Kidney epithelial cell (primary cell): ENCODE data around the gene CHRM2. TPM values are rescaled to one million over a fixed set of nuclear protein-coding genes. Genes with fewer than 3 reads are reported as not detected.

Source experiments
- DNase-seq: peaks from one replicate; pipeline ENCODE4 v3.0.0-alpha.2; 2010; ENCODE audit warnings: low read depth
- H3K27me3 ChIP-seq: 2 replicates; pipeline ENCODE4 v1.6.0; 2011; ENCODE audit warnings: low read length; ENCODE audit not compliant: control insufficient read depth, insufficient read depth
- H3K36me3 ChIP-seq: 2 replicates; pipeline ENCODE4 v1.5.1; 2011; ENCODE audit warnings: low read length; ENCODE audit not compliant: control insufficient read depth, insufficient read depth
- H3K4me3 ChIP-seq: 2 replicates; pipeline ENCODE4 v1.5.1; 2011; ENCODE audit warnings: low read depth, mild to moderate bottlenecking, control low read depth, low read length
- total RNA-seq: library from RNA; depleted of rRNA; stranded (reverse); fragments of >200 nt; gene quantifications from 2 replicates; pipeline ENCODE4 v1.2.3, GENCODE V29; 2015
- TF ChIP-seq, protein P1 (sequence below): IDR thresholded peaks from 2 replicates; pipeline ENCODE4 v1.5.1; 2011; ENCODE audit warnings: mild to moderate bottlenecking, moderate library complexity, low read length, control low read depth, inconsistent platforms; ENCODE audit not compliant: insufficient read depth, poor library complexity, severe bottlenecking

CHRM2 gene
- total RNA-seq, 1 donor from 2014 or later, result not detected

DNA sequence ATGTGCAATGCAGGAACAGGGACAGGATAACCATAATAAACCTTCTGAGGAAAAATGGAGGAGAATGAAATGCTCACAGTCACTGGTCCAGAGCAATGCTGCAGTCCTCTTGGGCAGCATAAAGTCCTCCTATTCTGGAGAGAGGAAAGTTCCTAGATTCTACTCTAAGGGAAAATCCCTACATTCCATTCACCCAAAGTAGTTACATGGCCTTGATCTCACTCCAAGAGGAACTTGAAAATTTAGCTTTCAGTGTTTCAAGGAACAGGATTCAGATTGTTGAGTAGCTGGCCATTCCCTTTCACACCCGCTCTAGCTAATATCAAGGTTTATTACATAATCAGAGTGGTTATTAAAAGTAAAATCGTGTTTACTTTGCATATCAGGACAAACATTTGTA lies 168.3 kb downstream of the CHRM2 start:
- H3K4me3 ChIP-seq, result no peak overlapping the region
- TF ChIP-seq, protein P1, sequence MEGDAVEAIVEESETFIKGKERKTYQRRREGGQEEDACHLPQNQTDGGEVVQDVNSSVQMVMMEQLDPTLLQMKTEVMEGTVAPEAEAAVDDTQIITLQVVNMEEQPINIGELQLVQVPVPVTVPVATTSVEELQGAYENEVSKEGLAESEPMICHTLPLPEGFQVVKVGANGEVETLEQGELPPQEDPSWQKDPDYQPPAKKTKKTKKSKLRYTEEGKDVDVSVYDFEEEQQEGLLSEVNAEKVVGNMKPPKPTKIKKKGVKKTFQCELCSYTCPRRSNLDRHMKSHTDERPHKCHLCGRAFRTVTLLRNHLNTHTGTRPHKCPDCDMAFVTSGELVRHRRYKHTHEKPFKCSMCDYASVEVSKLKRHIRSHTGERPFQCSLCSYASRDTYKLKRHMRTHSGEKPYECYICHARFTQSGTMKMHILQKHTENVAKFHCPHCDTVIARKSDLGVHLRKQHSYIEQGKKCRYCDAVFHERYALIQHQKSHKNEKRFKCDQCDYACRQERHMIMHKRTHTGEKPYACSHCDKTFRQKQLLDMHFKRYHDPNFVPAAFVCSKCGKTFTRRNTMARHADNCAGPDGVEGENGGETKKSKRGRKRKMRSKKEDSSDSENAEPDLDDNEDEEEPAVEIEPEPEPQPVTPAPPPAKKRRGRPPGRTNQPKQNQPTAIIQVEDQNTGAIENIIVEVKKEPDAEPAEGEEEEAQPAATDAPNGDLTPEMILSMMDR, result no peak
- no peaks in the 10 kb centered on the region for H3K27me3 ChIP-seq
- H3K36me3 ChIP-seq, result no peaks in the 10 kb centered on the region
- no peak for DNase-seq

DNA sequence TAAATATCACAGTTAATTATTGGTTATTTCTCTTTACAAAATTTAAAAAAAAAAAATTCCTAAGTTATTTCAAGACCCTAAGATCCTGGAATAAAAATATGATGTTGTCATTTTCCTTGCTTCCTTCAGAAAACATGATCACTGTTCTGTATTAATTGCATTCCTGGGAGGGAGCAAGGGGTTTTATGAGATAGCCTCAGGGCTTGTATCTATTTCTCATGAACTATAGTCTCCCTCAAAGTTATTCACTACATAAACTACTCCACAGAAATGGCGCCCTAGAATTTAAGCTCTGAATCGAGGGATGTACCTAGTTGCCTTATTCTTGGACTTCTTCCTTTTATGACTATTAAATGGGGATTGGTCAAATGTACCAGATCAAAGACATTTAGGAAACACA lies 170.3 kb downstream of the CHRM2 start:
- no peaks in the 10 kb centered on the region for H3K36me3 ChIP-seq
- DNase-seq, result no peak
- no peak overlapping the region for H3K4me3 ChIP-seq
- no peaks in the 10 kb centered on the region for H3K27me3 ChIP-seq
- TF ChIP-seq, protein P1, result no peak

DNA sequence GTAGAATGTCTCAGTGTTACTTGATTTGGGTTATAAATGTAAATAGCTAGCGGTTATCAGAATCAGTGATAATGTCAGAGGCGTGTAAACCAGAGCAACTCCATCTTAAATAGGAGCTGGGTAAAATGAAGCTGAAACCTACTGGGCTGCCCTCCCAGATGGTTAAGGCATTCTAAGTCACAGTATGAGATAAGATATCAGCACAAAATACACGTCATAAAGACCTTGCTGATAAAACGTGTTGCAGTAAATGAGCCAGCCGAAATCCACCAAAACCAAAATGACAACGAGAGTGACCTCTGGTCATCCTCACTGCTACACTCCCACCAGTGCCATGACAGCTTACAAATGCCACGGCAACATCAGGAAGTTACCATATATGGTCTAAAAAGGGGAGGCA lies 172.3 kb downstream of the CHRM2 start:
- H3K4me3 ChIP-seq, result no peak overlapping the region

DNA sequence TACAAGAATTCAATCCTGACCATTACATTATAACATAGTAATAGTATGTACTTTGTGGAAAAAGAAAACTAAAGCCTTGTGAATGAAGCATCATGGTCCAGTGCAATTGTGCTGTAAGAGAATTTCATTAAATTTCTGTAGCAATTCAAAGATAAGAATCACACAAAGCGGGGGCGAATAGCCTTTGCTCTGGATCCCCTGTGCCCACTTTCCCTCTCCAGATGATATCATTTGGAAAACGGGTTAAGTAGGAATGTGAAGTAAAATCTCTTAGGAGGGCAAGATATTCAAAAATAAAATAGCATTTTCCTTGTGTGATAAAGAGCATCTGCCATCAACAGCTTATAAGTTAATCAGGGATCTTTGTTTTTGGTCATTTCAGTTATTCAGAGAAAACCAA lies 177.1 kb downstream of the CHRM2 start:
- no peak overlapping the region for H3K4me3 ChIP-seq
- H3K36me3 ChIP-seq, result no peaks in the 10 kb centered on the region
- no peaks in the 10 kb centered on the region for H3K27me3 ChIP-seq
- DNase-seq, result no peak
- TF ChIP-seq, protein P1, result no peak

More for the DNA sequence above, 172.3 kb downstream of the CHRM2 start:
- Histone ChIP-seq H3K36me3 (no peaks in the 10 kb centered on the region), H3K27me3 (no peaks in the 10 kb centered on the region)
- TF ChIP-seq, protein P1, result no peak
- no peak for DNase-seq

DNA sequence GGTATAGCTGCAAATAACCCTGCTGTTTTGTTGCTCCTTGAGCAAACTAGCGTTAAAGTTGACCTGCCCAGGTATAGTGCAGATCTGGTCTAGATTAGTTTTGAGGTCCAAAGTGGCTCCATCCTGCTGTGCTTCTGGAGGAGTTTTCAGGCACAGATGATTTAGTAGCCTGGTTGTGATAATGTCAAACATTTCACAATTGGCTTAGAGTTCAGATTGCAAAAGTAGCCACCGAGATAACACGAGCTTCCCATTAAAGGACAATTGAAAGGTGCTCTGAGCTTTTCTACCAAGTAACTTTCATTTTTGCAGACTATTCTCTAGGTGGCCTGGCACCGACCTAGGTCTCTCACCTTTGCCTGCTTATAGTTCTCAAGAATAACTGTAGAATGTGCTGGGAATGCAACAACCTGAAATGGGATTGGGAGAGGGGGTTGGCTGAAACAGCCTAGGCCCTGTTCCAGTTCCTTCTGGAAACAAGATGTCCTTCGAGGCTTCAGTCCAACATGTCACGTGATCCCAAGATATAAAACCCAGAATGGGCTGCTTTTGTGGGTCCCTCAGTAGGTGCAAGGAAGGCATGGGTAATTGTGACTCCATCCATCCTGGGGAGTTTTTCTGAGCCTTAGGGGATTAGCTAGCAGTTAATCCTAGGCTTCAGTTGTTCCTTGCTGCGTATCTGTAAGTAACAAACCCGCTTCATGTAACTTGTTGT lies 201.0 kb downstream of the CHRM2 start:
- no peak for DNase-seq
- H3K4me3 ChIP-seq, result no peak overlapping the region
- TF ChIP-seq, protein P1, result no peak

More for the DNA sequence above, 201.0 kb downstream of the CHRM2 start:
- H3K36me3 ChIP-seq, result no peaks in the 10 kb centered on the region
- H3K27me3 ChIP-seq, result no peaks in the 10 kb centered on the region
